ENCODE data around the gene IL16.
A peak's percentile ranks its signal among the peaks of the same experiment; 100 is the strongest.
"Not testable (repeated sequence)": the region's sequence is repeated elsewhere in the genome, so short reads cannot be mapped to it uniquely, and the experiment has no call there.

Gene IL16

DNA sequence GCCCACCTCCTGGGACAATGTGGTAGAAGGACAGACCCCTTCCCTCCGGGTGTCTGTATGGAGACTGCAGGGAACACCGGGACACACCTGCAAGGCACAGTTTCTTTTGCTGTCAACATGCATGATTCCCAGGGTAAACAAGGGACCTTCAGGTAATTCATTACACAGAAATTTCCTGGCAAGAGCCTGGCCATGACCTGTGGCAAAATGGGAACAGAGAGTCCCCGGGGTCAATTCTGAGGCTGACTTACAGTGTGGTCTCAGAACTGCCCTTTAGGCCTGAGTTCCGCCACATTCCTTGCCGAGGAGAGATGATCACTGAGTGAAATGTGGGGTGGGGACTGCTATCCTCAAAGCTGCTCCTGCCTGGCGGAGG lies 121.0 kb downstream of the IL16 start:
- DNase-seq: no peak

DNA sequence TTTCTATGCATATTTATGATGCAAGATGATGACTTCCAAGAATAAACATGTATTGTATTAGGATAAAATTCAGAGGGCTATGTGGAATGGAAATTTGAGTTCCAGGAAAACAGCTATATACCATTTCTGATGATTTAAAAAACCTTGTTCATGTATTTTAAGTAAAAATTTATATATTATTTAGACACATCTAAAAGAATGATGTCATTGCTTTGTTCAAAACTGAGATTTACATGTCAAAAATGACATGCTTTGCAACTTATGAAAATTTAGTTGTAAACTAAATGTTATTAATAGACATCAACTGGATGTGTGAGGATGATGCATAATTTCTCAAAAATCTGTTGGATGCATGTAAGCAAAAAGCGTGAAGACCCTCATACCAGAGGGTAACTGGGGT lies 125.0 kb downstream of the IL16 start:
- no peak for DNase-seq

DNA sequence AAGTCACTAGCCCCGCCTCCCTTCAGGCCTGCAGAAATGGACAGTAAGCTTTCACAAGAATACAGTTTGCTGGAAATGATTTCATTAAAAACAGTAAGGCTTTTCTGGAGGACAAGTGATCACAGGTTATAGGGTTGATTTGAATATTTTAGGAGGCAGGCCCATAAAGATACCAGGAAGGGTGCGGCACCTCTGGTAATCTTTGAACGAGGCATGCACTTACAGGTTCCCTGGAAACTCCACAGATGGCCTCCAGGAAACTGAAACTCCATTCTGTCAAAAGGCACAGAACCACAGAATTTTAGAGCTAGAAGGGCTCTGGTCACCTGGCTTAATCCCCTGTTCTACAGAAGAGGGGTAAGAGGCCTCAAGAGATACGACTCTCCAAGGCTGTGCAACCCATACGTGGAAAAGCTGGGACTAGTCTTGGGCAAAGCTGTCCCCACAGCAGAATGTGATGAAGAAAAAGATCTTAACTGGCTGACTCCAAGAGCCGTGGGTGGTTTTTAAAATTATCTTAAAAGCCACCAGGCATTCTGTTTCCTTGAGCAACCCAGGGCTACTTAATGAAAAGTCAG lies 126.1 kb downstream of the IL16 start:
- DNase-seq: no peak

DNA sequence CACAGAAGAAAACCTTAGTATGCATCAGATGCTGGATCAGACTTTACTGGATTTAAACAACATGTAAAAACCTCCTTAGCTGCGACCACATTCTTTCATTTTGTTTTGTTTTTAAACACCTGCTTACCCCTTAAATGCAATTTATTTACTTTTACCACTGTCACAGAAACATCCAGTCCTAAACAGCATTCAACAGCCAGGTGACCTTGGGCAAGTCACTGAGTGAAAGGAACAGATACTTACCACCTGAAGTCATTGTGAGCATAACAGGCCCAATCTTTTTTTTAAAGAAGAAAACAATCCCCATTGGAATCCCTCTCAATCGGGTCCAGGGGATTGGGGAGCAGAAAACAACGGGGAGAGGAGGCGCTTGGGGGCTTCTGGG lies 126.9 kb downstream of the IL16 start:
- no peak for DNase-seq

DNA sequence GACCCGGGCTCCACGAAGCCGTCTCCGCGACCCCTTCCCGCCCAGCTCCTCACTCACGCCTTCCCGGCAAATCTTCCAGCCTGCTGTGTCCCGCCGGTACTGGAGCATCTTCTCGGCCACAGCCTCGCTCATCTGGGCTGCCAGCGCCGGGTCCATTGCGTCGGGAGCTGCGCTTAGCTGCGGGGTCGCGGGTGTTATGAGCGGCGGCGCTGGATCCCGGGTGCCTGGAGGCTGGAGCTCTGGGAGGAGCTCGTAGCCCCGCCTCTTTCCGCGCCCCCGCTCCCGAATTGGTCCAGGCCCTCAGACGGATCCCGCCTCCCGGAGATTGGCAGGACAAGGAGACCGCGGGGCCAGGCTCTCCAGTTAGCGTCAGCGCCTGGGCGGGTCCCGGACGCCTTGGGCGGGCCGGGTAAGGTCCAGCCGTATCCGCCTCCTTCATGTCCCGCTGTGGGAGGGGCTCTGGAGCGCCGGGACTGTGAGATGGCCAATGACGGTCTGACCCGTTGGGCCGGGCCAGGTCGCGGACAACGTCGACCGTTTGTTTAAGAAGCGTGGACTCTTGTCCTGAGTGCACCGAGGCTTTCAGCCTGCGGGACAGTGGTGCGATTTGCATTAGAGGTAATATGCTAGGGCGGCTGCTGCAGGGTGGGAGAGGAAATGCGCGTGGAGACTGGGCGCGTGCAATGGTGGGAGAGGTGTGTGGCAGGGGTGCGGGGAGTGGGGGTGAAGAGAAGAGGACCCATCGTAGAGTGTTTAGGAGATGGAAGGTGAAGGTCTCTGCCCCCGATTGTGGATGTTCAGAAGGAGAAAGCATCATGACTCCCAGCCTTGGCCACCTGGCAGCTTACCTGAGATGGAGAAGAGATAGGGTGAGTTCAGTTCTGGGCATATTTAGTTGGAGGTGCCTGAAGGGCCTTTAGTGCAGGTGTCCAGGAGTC lies 127.5 kb downstream of the IL16 start, which contains the start of gene STARD5:
Gene STARD5, minus strand, starts transcription at position 198 of the 938 bp plus-strand sequence. Its CDS starts 42 bp downstream, at position 156.
- DNase-seq: peak; percentile 79

DNA sequence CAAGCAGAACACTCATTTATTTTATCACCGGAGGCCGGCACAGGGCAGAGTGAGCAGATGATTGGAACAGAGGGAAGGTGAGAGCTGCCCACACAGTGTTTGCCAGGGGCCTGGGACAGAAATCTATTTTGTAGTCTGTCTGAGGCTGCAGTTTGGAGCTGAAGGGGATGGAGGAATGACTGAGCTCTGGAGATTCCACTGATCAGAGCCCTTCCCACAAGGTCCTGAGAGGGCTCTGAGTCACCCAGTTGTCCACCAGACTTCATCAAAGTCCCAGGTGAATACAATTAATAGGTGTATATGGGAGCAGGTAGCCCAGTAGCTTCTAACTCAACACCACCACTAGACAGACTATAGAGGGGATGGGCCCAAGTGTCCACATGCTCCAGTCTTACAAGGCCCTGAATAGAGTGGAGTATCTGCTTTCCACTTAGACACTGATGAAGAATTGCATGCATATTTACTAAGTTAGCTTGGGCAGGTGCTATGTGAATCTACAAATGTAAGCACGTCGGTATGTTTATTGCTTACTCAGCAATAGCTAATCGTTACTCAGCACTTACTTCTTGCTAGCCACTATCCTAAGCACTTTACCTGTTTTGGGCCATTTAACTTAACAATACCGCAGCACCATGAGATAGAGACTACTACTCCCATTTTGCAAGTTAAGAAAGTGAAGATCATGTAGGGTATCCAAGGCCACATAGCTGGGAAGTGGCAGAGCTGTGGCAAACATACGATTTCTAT lies 130.0 kb downstream of the IL16 start:
- DNase-seq: no peak

DNA sequence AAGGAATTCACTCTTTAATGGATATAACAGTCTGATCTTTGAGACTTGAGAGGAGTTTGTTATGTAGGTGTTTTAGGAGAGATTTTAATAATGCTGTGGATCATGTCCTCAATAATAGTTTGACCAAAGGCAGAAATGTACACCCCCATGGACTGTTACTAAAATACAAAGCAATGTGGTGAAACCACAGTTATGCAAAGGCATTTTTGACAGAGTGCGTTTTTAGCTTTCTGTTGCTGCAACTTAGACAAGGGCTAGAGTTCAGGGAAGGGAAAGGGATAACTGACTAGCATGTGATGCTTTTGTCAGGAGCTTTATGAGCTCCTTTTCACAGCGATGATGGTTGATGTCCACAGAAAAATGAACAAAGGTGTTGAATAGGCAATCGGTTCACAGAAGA lies 130.8 kb downstream of the IL16 start:
- no peak for DNase-seq

DNA sequence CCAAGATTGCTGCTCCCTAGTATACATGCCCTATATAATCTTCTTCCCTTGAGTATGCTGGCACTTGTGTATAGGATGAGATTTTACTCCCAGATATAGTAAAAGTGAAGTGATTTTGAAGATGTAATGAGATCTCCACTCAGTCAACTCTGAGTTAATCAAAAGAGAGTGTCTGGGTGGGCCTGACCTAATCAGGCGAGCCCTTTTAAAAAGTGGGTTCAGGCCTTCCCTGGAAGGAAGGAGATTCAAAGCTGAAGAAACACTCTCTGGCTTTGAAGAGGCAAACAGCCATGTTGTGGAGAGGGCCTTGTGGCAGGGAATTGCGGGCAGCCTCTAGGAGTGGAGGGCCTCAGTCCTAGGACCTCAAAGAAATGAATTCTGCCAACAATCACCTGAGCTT lies 132.8 kb downstream of the IL16 start:
- no peak for DNase-seq

DNA sequence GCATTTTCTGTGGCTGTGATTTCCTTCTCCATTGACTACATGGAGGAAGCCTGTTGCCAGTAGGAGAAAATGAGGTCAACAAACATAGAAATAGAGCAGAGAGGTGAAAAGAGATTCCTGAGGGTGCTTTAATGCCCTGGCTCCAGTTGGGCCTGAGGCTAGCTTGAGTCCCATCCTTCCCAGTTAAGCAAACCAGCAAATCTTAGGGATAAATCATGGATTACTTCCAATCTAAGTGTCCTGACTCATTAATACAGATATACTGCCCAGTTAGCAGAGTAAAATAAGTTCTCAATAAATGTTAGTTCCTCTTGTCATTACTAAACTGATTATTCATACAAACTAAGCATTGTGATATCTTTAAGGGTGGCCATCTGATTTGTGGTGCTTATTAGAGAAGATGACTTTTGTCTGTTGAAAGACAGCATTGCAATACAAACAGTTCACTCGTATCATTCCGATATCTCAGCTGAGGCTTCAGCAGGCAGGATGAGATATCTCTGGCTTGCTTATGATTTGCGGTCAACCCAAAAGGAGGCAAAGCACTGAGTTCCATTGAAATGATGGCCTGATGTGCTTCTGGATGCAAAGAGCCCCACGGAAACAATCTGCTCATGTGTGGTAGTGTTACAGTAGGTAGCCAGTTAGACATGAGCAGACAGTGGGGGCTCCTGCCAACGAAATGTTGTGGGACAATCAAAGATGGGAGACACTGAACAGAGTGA lies 133.8 kb downstream of the IL16 start:
- DNase-seq: no peak

DNA sequence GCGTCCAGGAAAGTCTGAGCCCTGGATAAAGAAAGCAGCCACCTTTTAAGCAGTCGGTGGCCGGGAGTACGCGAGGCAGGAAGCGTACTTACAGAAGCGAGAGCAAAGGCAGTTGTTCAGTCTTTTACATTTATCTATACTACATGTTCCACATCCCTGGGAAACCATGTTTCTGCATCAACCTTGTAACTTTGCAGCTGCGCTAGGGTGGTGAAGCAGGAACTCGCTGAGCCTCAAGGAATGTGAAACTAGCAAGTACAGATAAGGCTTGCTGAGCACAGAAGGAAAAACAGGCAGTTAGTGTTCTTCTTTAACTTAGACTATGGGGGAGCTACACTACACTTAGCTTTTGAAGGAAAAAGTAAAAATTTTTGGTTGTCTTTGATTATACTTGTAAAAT lies 134.5 kb downstream of the IL16 start:
- DNase-seq: not testable (repeated sequence)

DNA sequence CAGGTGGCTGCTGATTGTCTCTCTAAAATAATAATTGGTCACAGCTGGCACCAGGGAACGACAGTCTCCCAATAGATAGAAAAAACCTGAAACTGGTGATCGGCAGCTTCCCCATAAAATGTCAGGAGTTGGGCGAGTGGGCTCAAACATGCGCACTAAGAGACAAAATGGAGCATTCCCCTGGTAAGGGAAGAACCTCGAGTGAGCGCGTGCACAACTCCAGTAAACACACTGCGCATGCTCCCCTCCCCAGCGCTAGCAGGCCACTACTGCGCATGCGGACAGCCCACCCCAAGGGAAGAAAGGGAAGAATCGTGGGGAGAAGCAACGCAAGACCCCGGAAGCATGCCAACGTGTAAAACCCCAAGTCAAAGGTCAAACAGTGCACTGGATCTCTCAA lies 134.9 kb downstream of the IL16 start:
- no peak for DNase-seq

DNA sequence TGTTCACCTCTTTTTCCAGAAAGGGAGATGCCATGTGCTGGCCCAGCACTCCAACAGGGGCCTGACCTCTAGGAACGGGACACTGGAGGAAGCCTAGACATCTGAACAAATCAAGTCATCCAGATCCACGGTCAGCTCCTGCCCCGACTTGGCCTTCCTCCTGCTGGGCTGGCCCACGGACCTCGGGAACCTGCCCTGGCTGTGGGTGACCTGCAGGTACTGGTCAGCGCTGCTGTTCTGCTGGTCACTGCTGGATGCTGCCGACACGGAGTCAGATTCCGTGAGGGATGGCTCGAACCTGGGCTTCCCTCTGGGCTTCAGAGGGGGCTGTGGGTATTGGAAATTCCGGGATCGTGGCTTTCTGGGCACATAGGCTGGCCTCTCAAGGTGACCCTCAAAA lies 135.6 kb downstream of the IL16 start:
- DNase-seq: no peak

DNA sequence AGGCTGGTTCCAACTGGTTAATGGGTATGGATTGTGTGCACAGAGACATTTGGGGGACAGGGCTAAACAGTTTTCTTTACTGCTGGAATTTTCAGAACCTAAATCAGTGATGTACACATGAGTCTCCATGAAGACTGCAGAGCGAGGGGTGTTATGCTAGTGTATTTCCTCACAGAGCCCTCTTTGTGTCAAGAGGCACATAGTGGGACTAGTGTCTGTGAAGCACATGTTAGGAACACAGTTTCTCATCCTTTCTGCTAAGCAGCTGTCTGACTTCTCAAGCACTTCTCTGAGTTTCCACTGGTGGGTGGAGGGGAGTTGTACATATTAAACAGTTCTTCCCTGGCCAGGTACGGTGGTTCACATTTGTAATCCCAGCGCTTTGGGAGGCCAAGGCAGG lies 136.7 kb downstream of the IL16 start:
- DNase-seq: no peak

DNA sequence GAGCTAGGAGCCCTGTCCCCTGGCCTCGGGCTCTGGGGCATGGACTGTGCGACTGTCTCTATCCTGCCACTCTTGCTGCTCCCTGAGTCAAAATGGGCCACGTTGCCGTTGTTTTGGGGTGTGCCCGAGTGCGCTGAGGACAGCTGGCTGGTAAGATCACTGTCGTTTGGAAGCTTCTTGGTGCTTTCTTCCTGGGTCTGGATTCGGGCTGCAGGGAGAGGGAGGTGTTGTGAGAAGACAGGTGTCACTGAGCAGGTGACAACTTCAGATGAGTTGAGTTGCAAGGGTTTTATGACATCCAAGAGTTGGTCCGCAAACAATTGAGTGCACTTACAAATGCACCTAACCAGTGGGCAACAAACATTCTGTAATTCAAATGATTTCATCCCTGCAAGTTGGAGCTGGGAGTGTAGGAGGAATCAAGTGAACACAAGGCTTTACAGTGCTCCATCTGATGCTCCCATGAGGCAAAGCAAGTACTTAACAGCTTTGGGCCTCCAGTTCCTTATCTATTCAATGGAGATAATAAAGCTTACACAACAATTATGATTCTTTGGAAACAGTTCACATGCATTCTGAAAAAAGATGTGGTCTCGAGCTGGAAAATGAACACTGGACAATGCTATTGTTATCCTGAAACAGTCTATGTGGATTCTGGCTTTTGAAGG lies 138.2 kb downstream of the IL16 start:
- DNase-seq: peak; percentile 65

DNA sequence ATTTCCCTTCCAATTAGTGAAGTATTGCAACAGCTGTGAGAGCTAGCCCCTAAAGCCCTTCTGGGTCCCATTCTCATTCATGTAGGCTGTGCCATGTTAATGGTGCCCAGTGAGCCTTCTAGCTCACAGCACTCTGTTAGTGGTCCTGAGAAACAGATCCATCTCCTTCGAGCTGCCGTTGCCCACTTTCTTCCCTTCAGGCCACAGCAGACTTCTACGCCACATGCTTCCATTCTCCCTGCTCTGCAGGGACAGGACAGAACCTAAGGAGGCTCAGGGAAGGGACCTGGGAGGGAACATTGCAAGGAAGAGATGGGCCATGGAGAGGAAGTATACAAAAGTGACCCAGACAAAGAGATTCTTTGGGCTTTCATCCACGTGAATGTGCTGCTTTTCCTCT lies 139.0 kb downstream of the IL16 start:
- no peak for DNase-seq

DNA sequence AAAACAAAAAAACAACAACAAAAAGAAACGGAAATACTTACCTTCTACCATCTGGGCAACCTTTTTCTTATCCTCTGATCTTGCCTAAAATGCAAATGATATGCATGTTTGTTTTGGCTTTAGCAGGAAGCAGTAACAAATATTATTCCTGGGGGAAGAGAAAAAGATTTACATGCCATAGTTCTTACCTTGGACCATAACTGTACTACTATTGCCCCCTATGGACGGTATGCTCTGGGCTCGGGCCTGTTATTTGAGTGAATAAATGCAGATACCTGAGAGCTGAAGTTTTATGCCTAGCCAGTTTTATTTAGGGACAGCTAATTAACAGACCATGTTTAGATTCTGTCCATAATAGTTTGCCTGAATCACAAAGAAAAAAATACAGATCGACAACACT lies 139.9 kb downstream of the IL16 start:
- DNase-seq: no peak

DNA sequence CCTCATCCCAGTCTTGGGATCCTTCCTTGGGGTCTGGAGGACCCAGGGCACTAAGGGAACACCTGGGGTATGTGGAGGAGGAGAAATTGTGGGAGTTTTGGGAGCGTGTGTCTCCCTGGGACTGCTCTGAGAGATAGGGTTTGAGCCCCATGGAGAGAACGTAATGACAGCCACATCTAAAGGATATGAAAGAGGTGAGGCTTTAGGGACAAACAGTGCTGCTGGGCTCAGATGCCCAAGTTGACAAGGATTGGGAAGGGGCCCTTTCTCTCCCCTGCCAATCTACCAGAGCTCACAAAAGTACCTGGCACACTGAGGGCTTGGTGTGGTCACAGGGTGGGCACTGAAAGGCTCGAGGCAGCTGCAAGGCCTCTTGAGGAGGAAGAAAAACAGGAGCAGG lies 140.6 kb downstream of the IL16 start:
- no peak for DNase-seq

DNA sequence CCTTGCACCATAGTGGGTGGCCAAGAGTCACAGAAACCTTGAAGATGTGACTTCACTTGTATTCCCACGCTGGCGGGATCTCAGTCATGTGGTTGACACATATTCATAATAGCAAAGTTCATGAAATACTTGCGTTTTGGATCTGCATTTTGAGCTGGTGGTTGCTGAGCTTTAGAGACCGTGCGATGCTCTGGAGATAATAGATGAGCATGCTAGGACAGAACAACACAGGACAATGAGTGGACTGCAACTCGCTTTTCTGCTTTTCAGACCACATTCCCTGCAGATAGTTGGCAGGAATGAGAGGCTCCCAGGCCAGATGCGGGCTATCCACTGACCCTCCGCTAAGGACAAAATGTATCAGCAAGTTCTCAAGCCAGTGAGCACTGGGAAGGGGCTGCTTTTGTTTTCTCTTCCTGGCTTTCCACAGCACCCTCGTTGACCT lies 141.1 kb downstream of the IL16 start:
- DNase-seq: no peak

DNA sequence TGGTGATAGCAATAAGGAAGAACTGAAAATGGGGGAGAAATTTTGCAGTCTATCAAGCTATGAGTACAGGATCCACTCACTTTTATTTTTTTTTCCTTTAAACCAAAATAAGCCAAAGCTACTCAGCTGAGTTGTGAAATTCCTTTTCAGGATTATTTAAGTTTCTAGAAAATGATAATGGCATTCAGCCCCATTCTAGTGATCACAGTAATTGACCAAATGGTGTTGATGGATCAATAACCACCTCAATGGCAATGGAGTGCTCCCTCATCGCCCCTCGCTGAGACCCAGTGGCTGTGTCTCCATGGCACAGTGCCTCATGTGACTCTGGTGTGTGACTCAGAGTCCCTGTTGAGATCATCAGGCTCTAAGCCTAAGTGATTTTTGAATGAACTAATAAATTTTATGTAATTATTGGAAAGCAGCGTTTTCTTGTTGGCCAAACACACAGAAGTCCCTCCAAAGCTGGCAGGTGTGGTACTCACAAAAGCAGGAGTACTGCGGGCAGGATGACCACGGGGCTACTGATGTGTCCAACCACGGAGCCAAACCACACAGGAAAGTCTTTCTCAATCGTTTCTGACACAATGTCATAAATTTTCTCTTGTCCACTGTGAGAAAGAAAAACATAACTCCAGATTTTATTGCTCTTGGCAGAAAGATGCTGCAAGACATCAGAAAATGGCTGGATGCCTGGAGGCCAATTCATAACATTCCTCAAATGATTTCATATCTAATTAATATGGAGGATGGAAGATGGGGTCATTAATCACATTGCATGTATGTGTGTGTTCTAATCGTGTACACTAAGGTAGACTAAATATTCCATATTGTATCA lies 141.7 kb downstream of the IL16 start:
- no peak for DNase-seq

DNA sequence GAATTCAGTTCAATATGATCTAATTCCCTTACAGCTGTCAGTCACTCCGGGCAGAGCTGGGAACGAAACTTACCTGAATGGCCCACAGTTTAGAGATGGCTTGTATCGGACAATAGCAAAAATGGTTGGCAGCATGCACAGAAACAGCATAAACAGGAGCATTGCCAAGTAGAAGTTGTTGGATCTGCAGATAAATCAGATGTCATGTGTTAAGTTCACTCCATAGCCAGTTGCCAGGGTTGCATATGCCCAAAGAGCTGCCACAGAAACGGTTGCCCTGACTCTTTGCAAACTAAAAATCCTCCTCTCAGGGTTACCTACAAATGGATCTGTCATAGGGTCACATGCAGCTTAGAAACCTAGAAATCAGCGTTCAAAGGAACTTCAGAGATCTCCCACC lies 142.6 kb downstream of the IL16 start:
- no peak for DNase-seq

DNA sequence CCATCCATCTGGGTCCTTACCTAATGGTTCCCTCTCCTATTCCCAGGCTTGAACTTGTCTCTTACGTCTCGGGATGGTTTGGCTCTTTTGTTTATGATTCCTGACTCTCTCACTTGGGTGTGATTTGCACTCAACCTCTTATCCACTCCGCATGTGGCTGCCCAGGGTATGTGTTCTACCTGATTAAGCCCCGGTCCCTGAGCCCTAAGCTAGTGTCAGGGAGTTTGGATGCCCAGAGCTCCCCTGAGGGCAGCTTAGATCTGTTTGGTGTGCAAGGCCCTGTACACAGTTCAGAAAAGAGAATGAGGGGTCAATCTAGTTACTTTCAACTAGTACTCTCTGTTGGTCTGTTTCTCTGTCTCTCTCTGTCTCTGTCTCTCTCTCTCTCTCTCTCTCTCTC lies 143.2 kb downstream of the IL16 start:
- DNase-seq: no peak

DNA sequence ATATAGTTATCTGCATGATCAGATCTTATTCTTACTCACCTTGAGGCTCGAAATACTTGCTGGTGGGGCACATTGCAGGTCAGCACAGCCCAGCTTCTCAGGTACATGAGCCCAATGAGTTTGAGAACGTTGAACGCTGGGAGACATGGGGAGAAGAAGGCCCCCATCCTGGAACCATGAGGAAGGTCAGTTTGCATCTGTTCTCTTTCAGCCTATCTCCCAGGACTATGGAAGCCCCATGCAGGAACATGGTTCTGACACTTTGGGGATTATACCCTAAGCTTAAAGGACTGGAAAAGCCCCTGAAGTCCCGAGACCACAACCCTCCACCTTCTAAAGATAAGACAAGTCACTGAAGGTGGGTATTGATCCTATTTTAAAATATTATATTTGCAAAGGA lies 144.7 kb downstream of the IL16 start:
- no peak for DNase-seq

Data from DMS79 treated with DMSO at 0.1 percent for 48 hours (cell line).